Activated T-helper 1 cell treated with Interleukin-2 at 50 U/mL for 16 hours (primary cell): Measurements from ENCODE around the gene MCL1.
A peak's percentile ranks its signal among the peaks of the same experiment; 100 is the strongest.
"Not testable (repeated sequence)": the region's sequence is repeated elsewhere in the genome, so short reads cannot be mapped to it uniquely, and the experiment has no call there.

ENCODE experiments used
- DNase-seq: peaks from one replicate; pipeline ENCODE4 v3.0.0-alpha.2; 2020; ENCODE audit warnings: low read depth

Gene MCL1

DNA sequence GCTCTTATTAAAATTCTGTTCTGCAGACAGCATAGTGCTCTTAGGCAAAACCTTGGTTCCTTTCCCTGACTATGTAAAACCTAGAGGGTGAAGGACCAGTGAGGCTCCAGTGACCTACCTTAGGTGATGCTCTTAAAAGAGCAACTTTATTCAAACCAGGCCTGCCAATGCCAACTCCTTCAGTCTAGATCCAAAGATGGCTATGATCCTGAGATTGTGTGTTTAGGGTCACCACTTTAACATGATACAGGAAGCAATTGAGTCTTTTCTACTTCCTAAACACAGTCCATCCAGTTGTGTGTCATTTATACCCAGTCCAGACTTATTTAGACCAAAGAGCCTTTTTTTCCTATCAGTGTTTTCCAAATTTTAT lies 10.8 kb downstream of the MCL1 start:
- DNase-seq: no peak

DNA sequence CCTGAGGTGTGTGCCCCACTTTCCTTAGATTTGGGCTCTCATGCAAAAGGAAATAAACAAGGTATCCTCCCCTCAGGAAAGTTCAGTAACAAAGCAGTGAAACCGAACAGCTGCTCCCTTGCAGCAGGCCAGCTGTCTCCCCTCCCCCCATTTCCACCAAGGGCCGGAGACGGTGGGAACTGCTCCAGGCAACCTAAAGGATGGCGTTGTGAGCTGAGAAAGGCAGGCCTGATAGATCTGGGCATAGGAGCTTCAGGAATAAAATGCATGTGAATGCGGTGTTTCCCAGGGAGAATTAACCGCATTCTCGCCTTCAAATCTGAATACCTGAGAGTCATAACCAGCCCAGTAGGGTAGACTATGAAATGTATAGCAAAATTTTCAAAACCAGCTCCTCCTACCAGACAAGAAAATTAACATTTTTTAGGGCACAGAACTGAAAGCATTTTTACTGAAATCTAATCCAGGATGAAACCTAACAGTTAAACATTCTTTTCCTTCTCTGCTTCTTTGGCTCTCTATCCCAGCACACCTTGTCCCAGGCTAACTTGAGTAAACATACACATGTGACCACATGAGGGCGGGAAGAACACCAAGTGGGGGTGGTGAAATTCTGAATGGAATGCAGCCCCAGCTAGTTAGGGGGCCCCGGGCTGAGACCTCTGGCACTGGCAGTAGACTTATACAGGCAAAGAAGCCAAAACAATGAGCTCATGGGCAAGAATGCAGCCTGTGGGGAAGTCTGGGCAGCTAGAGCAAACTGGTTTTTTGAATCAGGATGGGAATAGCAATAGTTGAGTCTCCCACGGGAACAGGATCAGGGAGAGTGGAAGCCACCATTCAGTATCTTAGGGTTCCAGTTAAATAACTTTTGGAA lies 11.5 kb downstream of the MCL1 start:
- no peak for DNase-seq

DNA sequence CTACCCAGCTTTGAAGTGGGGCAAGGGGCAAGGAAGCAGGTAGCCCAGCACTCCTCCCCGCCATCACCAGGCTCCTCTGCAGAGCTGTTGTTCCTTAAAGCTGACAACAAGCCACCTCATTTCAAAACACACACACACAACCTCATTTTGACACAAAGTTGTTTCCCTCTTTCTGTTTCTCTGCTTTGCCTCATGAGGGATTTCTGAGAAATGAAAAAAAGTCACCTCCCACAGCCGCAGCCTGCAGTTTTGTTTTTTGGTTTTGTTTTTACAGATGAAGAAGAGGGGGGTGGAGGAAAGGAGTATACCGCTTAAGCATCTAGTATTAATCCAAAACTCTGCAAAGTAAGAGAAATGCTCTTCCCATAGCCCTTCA lies 12.1 kb downstream of the MCL1 start:
- no peak for DNase-seq

DNA sequence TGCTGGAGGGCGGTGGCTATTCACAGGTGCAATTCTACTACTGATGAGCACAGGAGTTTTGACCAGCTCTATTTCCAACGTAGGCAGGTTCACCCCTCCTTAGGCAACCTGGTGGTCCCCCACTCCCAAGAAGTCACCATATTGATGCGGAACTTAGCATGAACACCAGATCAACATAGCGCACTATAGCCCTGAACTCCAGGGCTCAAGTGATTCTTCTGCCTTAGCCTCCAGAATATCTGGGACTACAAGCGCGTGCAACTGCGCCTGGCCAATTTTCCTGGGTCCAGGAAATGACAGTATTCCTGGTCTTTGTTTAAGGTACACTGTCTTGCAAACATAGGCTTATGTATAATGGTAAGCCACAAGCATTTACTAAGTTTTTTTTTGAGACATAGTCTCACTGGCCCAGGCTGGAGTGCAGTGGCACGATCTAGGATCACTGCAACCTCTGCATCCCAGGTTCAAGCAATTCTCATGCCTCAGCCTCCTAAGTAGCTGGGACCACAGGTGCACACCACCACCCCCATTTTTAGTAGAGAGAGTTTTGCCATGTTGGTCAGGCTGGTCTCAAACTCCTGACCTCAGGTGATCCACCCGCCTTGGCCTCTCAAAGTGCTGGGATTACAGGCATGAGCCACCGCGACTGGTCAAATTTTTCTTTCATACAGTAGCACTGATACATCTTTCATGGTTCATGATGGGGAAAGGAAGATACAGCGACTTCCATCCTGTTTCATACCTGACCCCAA lies 12.6 kb downstream of the MCL1 start:
- no peak for DNase-seq

DNA sequence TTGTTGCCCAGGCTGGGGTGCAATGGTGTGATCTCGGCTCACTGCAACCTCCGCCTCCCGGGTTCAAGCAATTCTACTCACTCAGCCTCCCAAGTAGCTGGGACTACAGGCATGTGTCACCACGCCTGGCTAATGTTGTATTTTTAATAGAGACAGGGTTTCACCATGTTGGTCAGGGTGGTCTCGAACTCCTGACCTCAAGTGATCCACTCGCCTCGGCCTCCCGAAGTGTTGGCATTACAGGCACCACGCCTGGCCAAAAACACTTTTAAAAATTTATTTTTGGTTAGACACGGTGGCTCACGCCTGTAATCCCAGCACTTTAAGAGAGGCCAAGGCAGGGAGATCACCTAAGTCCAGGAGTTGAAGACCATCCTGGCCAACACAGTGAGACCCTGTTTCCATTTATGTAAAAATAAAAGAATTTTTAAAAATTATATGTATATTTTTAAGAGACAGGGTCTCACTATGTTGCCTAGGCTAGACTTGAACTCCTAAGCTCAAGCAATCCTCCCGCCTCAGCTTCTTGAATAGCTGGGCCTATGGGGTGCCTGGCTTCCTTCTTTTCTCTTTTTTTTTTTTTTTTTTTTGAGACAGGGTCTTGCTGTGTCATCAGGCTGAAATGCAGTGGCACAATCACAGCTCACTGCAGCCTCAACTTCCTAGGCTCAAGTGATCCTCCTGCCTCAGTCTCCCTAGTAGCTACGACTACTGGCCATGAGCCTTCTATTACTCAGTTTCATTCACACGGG lies 14.0 kb downstream of the MCL1 start:
- DNase-seq: not testable (repeated sequence)

DNA sequence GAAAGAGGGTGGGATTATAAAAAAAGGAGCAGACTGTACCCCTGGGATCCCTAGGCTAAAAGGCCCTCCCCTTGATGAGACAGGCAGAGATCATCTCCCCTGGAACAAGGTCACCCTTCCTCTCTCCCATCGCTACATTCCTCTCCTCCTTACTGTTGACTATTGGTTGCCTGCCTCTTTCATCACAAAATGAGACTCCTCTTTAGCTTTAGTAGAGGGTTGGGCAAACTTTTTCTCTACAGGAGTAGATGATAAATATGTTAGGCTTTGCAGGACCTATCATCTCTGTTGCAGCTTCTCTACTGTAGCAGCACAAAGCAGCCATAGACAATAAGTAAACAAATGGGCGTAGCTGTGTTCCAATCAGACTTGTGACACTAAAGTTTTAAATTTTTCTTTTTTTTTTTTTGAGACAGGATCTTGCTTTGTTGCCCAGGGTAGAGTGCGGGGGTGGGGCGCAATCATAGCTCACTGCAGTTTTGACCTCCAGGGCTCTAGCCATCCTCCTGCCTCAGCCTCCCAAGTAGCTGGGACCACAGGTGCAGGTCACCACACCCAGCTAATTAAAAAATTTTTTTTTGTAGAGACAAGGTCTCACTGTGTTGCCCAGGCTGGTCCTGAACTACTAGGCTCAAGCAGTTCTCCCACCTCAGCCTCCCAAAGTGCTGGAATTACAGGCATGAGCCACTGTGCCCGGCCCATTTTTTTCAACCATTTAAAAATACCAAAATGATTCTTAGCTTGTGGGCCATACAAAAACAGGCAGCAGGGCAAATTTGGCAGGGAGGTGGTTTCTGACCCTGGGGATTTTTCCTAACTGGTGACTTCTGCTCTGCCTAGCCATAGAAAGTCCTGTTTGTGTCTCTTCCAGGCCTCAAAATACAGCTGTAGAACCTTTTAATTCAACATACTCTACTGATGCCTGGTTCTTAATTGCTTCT lies 15.1 kb downstream of the MCL1 start:
- DNase-seq: no peak

DNA sequence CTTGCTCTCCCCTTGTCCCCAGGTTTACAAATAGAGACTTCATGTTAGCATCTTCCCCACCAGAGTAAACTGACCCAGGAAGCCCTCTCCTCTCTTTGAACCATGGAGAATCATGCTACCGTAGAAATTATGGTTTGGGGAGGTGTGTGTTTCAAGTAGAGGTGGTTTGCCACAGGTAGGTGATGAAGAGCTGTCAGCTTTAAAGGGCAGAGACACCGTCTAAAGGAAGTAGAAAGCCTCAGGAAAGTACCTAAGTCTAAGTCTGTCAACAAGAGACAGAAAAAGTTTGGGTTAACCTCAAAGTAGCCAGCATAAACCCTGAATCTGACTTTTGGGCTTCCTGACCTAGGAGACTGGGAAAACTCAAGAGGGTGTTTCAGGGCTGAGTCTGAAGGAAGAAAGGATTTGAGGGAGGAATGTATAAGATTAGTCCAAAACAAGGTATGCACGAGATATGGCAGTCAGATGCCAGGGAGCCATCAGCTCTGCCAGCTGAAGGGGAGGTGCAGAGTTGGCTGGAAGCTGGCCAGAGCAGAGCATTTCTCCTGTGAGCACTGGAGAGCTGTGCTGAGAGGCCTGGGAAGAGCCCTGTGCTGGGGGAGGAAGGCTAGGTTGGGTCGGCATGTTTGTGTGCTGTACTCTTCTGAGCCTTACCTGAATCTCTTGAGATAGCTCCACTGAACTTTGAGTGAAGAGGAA lies 15.9 kb downstream of the MCL1 start:
- no peak for DNase-seq

DNA sequence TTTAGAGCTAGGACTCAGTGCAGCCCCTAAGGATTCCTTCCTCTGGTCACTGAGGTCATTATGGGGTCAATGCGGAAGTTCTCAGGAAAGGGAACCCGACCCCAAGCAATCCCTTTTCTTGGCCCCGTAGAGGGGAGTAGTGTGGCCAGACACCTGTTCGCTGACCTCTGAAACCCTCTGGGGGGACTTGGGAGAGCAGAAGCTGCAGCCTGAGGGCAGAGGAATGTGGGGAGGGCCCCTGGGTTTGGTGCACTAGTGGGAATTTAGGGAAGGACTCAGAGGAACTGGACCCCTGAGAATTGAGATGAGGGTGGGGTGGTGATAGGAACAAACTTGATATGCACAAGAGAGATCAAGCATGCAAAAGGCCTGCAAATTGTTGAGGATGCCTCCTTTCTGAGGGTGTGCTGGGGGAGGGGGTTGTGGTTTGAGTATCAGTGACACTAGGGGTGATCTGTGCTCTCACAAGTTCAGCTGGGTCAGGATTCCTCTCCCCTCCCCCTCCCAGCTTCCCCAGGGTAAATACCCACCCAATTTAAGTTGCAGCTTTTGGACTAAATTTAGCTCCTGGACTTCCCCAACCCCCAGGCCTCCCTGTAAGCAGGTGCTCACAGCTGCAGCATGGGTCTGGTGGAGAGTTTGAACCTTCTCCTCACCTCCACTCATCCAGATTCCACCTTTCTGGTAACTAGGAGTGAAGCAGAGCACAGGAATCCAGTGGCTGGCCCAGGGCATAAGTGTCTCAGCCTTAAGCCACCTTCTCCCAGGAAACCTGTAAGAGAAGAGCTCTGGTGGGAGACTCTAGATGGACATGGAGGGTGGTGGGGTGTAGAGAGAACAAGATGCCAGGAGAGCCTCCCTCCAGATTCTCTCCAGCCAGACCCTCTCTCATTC lies 16.7 kb downstream of the MCL1 start:
- DNase-seq: peak; percentile 44

DNA sequence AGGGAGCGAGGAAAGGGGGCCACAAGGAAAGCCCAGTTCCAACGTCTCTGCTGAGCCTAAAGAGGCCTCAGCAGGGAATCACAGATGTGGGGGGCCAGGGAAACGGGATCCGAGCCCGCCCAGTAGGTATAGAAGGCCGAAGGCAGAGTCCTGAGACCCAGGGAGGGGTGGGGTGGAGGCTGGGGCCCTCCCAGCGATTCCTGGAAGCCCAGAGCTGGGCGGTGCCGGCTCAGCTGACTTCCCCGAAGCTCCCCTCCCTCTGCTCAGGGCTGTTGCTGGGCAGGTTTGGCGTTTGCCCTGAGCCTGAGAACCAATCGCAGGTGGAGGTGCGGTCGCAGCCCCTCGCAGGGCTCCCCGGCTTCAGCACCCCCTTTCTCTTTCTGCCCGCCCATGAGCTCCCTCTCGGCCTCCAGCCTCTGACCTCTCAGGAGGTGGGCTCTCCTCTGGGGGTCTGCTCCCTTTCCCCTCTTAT lies 17.4 kb downstream of the MCL1 start:
- DNase-seq: peak; percentile 71

DNA sequence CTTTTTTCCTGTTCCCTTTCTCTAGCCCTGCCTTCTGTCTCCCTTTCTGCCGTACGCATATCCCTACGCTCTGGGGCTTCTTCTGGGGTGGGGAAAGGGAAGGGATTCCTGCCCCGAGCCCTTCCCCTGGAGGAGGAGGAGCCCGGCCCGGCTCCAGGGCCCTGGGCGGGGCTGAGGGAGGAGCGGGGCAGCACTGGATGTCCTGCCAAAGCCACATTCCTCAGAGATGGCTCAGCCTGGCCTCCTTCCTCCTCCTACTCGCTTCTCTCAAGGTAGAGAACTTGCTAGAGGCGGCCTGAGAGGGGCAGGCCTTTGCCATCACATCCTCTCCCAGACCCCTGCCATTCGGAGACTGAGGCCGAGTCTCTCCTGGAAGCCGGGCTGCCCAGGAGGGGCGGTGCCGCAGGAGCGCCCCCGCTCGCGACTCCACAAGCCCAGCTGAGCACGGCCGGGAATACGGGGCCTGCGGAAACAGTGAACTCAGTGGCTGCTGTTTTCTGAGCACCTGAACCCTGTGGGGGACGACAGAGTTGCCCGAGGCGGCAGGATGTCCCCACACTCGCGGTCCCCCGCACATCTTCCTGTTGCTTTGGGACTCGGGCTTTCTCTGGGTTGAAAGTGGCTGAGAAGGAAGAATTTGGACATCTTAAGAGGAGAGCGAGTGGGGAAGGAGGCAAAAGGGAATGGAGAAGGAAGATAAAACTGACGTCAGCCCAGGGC lies 18.0 kb downstream of the MCL1 start:
- DNase-seq: peak; percentile 42

DNA sequence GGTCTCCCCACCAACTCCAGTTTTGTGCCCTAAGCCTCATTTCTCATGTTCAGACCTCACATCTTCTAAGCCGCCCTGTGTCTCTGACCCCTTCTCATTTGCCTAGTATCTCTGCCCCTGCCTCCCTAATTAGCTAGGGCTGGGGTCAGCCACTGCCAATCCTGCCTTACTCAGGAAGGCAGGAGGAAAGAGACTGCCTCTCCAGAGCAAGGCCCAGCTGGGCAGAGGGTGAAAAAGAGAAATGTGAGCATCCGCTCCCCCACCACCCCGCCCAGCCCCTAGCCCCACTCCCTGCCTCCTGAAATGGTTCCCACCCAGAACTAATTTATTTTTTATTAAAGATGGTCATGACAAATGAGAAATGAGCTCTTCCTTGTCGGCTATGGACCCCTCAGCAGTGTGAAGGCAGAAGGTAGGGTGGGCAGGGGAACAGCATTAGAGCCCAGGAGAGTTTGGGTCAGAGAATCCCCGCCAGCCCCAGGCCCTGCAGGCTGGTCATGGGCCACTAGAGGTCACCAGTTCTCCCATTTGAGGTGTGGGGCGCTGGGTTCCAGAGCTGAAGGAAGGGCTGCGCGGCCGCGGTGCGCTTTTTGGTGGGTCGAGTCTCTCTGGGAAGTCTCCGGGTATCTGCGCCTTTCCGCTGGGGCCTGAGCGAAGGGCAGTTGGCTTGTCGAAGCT lies 18.7 kb downstream of the MCL1 start:
- DNase-seq: peak; percentile 69

DNA sequence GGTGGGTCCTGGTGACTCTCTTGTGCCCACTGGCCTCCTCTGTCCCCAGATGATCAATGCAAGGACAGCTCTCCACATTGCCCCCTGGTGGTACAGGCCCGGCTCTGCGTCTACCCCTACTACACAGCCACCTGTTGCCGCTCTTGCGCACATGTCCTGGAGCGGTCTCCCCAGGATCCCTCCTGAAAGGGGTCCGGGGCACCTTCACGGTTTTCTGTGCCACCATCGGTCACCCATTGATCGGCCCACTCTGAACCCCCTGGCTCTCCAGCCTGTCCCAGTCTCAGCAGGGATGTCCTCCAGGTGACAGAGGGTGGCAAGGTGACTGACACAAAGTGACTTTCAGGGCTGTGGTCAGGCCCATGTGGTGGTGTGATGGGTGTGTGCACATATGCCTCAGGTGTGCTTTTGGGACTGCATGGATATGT lies 19.4 kb downstream of the MCL1 start:
- DNase-seq: peak; percentile 48

DNA sequence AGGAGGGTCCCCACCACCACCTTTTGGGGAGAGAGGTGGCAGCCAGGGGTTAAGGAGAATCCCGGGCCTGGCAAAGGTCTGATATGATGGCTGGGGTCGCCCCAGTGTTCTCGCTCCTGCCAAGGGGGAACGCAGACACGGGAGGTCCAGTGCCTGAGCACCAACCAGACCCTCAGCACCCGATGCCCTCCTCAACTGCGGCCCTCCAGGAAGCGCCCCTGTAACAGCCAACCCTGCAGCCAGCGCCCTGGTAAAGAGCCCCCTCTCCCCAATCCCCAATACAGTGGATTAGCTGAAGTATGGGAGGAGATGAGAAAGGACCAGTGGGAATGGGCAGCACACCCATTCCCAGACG lies 19.8 kb downstream of the MCL1 start:
- no peak for DNase-seq

DNA sequence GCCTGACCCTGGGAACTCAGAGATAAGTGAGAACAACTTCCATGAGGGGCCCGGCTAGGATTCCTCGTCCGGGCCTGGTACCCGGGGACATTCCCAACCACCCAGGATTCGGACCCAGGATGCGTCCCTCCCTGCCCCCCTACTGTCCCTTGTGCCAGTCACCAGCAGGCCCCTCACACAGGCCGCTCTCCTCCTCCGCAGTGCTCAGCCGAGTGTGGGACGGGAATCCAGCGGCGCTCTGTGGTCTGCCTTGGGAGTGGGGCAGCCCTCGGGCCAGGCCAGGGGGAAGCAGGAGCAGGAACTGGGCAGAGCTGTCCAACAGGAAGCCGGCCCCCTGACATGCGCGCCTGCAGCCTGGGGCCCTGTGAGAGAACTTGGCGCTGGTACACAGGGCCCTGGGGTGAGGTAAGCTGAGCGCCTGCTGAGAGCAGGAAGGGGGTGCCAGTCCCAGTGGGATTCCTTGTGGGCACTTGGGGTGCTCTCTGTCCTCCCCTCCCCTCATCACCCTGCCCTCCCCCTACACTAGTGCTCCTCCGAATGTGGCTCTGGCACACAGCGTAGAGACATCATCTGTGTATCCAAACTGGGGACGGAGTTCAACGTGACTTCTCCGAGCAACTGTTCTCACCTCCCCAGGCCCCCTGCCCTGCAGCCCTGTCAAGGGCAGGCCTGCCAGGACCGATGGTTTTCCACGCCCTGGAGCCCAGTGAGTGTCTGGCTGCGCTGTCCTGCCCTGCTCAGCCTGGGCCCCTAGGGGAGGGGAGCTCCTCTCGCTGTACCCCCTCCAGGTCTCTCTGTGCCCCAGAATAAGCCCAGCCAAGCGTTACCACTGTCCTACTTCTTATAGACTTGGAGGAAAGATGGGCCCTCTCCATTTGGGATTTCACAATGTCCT lies 20.4 kb downstream of the MCL1 start:
- no peak for DNase-seq

DNA sequence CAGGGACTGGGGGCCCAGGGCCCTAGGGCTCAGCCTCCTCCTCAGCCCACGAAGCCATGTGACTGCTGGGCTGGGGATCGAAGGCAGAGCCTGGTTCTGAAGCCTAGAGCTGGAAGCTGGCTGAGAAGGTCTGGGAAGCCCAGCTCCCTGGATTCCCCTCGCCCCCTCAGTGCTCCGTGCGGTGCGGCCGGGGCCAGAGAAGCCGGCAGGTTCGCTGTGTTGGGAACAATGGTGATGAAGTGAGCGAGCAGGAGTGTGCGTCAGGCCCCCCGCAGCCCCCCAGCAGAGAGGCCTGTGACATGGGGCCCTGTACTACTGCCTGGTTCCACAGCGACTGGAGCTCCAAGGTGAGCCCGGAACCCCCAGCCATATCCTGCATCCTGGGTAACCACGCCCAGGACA lies 21.1 kb downstream of the MCL1 start:
- no peak for DNase-seq

DNA sequence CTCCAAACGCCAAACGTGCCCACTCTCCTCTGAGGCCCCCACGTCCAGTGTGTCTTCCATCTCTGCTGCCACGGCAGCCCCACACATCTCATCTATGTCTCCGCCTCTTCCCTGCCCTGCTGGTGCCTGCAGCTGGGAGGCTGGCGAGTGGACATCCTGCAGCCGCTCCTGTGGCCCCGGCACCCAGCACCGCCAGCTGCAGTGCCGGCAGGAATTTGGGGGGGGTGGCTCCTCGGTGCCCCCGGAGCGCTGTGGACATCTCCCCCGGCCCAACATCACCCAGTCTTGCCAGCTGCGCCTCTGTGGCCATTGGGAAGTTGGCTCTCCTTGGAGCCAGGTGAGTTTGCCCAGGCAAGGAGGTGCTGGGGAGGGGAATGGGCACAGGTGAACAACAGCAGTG lies 21.6 kb downstream of the MCL1 start:
- no peak for DNase-seq

DNA sequence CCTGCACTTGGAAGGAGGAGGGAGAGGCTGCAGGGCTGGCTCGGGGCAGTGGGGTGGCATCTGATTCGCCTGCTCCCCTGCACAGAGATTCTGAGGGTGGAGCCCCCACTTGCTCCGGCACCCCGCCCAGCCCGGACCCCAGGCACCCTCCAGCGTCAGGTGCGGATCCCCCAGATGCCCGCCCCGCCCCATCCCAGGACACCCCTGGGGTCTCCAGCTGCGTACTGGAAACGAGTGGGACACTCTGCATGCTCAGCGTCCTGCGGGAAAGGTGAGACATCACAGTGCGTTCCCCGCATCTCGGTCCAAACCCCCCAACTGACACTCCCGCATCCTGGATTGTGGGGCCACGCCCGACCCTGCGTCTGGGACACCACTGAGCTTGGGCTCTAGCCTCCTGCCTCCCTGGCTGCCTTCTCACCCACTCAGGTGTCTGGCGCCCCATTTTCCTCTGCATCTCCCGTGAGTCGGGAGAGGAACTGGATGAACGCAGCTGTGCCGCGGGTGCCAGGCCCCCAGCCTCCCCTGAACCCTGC lies 22.3 kb downstream of the MCL1 start:
- DNase-seq: no peak
